CD4-positive, alpha-beta T cell treated with Interferon alpha-2 for 1 hour (primary cell): ENCODE results near the gene ANHX.
"Not testable (repeated sequence)": the region's sequence is repeated elsewhere in the genome, so short reads cannot be mapped to it uniquely, and the experiment has no call there.

Experiments
- DNase-seq, 2 donors: peaks; one replicate each; pipeline ENCODE4 v3.0.0-alpha.2; 2020 to 2022

The ANHX gene

GRCh38 chr12:133235401-133236112 is at the start of gene ANHX:
Gene ANHX, minus strand, starts transcription at chr12:133235877. Its CDS starts 1,521 bp downstream, at chr12:133234356.
- DNase-seq = no peak

- not testable (repeated sequence) for DNase-seq
Measured at GRCh38 chr12:133264668-133265067, 29.0 kb upstream of the ANHX start.

GRCh38 chr12:133264173-133264572 is 28.5 kb upstream of the ANHX start:
- DNase-seq = no peak

GRCh38 chr12:133256321-133256720 is 20.6 kb upstream of the ANHX start:
- no peak for DNase-seq

- DNase-seq = not testable (repeated sequence)
Measured at GRCh38 chr12:133255833-133256232, 20.2 kb upstream of the ANHX start.

GRCh38 chr12:133251732-133252131 is 16.1 kb upstream of the ANHX start:
- no peak for DNase-seq

- DNase-seq = no peak
Measured at GRCh38 chr12:133236556-133236955, 879 bp upstream of the ANHX start.

- DNase-seq = no peak
Measured at GRCh38 chr12:133236144-133236543, 467 bp upstream of the ANHX start.

GRCh38 chr12:133234971-133235370 is 706 bp downstream of the ANHX start:
- DNase-seq = no peak

- DNase-seq = no peak
Measured at GRCh38 chr12:133233993-133234564, 1.6 kb downstream of the ANHX start.

- no peak for DNase-seq
Measured at GRCh38 chr12:133233006-133233405, 2.7 kb downstream of the ANHX start.

GRCh38 chr12:133231001-133231400 is 4.7 kb downstream of the ANHX start:
- no peak for DNase-seq

- no peak for DNase-seq
Measured at GRCh38 chr12:133227281-133227852, 8.3 kb downstream of the ANHX start.

- no peak for DNase-seq
Measured at GRCh38 chr12:133226690-133227089, 9.0 kb downstream of the ANHX start.

GRCh38 chr12:133225527-133225926 is 10.2 kb downstream of the ANHX start:
- no peak for DNase-seq

- DNase-seq = no peak
Measured at GRCh38 chr12:133222211-133222610, 13.5 kb downstream of the ANHX start.

GRCh38 chr12:133221241-133221640 is 14.4 kb downstream of the ANHX start:
- DNase-seq = no peak

GRCh38 chr12:133220521-133220920 is 15.2 kb downstream of the ANHX start:
- no peak for DNase-seq

- DNase-seq = no peak
Measured at GRCh38 chr12:133217219-133217618, 18.5 kb downstream of the ANHX start.

- DNase-seq = no peak
Measured at GRCh38 chr12:133215724-133216123, 20.0 kb downstream of the ANHX start.

GRCh38 chr12:133206390-133206789 is 29.3 kb downstream of the ANHX start:
- no peak for DNase-seq

- no peak for DNase-seq
Measured at GRCh38 chr12:133204264-133204603, 31.4 kb downstream of the ANHX start.

- DNase-seq = no peak
Measured at GRCh38 chr12:133203344-133204263, 32.1 kb downstream of the ANHX start.
